Osteocyte (in vitro differentiated cells): Measurements from ENCODE around the gene ATXN2. TPM values are rescaled to one million over a fixed set of nuclear protein-coding genes. Genes with fewer than 3 reads are reported as not detected.

Experiments used
- DNase-seq: peaks from one replicate; pipeline ENCODE4 v3.0.0; 2021; ENCODE audit warnings: mixed read lengths; ENCODE audit not compliant: unreplicated experiment; ENCODE audit errors: extremely low spot score
- H3K27ac Mint-ChIP-seq: one replicate; pipeline ENCODE4 v1.8.0; 2021; ENCODE audit warnings: mild to moderate bottlenecking, mixed read lengths; ENCODE audit not compliant: unreplicated experiment
- H3K27me3 Mint-ChIP-seq: one replicate; pipeline ENCODE4 v1.8.0; 2021; ENCODE audit warnings: mixed read lengths; ENCODE audit not compliant: unreplicated experiment
- H3K36me3 Mint-ChIP-seq: one replicate; pipeline ENCODE4 v1.8.0; 2021; ENCODE audit warnings: mixed read lengths; ENCODE audit not compliant: unreplicated experiment
- H3K4me1 Mint-ChIP-seq: one replicate; pipeline ENCODE4 v1.8.0; 2021; ENCODE audit warnings: mixed read lengths; ENCODE audit not compliant: unreplicated experiment
- H3K4me3 Mint-ChIP-seq: one replicate; pipeline ENCODE4 v1.8.0; 2021; ENCODE audit warnings: mild to moderate bottlenecking, moderate library complexity, mixed read lengths; ENCODE audit not compliant: unreplicated experiment
- H3K9me3 Mint-ChIP-seq: one replicate; pipeline ENCODE4 v1.8.0; 2021; ENCODE audit warnings: mixed read lengths; ENCODE audit not compliant: unreplicated experiment
- total RNA-seq: library from RNA; stranded (reverse); gene quantifications from 2 replicates; pipeline ENCODE4 v1.2.1, GENCODE V29; 2021
- TF ChIP-seq, protein P1 (sequence below): fragments of 200-600 bp; sonication (generic); IDR thresholded peaks from 2 replicates; pipeline ENCODE4 v1.5.0; 2021; ENCODE audit warnings: antibody characterized with exemption, mild to moderate bottlenecking, moderate library complexity

The ATXN2 gene
- total RNA-seq, 1 donor from 2014 or later = 78.9 TPM

DNA sequence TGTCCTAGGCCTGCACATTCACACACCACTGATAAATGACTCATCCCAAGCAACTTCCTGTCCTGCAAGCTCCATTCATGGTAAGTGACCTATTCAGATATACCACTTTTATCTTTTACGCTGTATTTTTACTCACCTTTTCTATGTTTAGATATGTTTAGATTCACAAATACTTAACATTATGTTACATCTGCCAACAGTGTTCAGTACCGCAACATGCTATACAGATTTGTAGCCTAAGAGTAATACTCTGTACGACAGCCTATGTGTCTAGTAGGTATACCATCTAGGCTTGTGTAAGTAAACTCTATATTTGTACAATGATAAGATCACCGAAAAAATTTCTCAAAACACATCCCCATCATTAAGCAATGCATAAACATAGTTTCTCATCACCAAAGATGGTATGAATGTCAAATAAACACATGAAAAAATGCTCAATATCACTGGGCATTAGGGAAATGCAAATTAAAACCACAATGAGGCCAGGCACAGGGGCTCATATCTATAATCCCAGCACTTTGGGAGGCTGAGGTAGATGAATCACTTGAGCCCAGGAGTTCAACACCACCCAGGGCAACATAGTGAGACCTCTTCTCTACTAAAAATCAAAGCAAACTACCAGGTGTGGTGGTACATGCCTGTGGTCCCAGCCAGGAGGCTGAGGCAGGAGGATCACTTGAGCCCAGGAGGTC is 20.7 kb downstream of the ATXN2 start:
- H3K4me1 Mint-ChIP-seq = peaks cover 38% of the 10 kb centered on the region
- H3K27me3 Mint-ChIP-seq = no peaks in the 10 kb centered on the region
- peak overlapping the region; percentile 23 for H3K27ac Mint-ChIP-seq
- peaks cover 4% of the 10 kb centered on the region for H3K36me3 Mint-ChIP-seq
- DNase-seq = no peak
- TF ChIP-seq, protein P1, sequence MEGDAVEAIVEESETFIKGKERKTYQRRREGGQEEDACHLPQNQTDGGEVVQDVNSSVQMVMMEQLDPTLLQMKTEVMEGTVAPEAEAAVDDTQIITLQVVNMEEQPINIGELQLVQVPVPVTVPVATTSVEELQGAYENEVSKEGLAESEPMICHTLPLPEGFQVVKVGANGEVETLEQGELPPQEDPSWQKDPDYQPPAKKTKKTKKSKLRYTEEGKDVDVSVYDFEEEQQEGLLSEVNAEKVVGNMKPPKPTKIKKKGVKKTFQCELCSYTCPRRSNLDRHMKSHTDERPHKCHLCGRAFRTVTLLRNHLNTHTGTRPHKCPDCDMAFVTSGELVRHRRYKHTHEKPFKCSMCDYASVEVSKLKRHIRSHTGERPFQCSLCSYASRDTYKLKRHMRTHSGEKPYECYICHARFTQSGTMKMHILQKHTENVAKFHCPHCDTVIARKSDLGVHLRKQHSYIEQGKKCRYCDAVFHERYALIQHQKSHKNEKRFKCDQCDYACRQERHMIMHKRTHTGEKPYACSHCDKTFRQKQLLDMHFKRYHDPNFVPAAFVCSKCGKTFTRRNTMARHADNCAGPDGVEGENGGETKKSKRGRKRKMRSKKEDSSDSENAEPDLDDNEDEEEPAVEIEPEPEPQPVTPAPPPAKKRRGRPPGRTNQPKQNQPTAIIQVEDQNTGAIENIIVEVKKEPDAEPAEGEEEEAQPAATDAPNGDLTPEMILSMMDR = no peak
- no peak overlapping the region for H3K4me3 Mint-ChIP-seq
- H3K9me3 Mint-ChIP-seq = no peaks in the 10 kb centered on the region

- H3K36me3 Mint-ChIP-seq = peaks cover 7% of the 10 kb centered on the region
- no peak for DNase-seq
- TF ChIP-seq, protein P1 = no peak
- H3K27ac Mint-ChIP-seq = no peak overlapping the region
- H3K27me3 Mint-ChIP-seq = no peaks in the 10 kb centered on the region
- H3K4me3 Mint-ChIP-seq = no peak overlapping the region
- no peaks in the 10 kb centered on the region for H3K9me3 Mint-ChIP-seq
- H3K4me1 Mint-ChIP-seq = peaks cover 50% of the 10 kb centered on the region
Observed at GRCh38 chr12:111574797-111575443, 24.2 kb downstream of the ATXN2 start.

- Mint-ChIP-seq H3K27ac (no peak overlapping the region), H3K4me1 (peaks cover 55% of the 10 kb centered on the region), H3K9me3 (no peaks in the 10 kb centered on the region), H3K36me3 (peaks cover 7% of the 10 kb centered on the region), H3K27me3 (no peaks in the 10 kb centered on the region), H3K4me3 (no peak overlapping the region)
- TF ChIP-seq, protein P1 = no peak
- no peak for DNase-seq
Observed at GRCh38 chr12:111573476-111573875, 25.6 kb downstream of the ATXN2 start.

DNA sequence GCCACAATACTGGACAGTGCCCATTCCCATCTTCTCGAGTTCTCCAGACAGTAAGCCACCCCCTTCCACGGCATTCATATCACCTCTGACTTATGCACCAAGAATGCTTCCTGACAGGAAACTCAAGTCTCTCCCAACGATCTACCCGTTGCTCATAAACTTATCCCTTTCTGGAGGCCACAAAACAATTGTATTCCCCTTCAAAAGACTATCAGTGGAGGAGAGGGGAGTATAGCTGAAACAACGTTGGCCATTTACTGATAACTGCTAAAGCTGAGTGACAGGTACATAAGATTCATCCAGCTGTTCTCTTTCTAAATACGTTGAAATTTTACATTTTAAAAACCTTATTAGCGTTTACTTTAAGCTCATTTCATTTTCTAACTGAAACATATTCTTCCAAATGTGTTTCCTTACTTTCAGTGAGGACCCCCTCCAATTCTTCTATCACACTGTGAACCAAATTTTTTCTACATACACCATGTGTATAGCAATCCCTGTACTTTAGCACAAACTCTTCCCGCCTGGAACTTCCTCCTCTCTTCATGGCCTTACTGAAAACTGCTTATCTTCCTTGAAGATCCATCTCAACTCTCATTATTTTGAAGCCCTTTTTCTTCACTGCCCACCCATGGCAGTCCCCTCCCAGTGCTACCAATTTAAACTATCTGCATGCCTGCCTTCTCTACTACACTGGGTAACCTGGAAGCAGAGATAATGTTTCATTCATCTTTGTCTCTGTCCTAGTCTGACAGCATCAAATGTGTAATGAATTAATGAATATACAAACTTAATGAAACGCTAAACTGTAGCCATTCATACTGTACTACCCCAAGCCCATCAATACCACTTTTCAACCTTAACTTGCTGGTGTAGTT is 28.8 kb downstream of the ATXN2 start:
- TF ChIP-seq, protein P1 = no peak
- Mint-ChIP-seq H3K27ac (peak overlapping the region; percentile 53), H3K4me1 (peaks cover 46% of the 10 kb centered on the region), H3K4me3 (no peak overlapping the region), H3K27me3 (no peaks in the 10 kb centered on the region), H3K36me3 (peaks cover 12% of the 10 kb centered on the region), H3K9me3 (no peaks in the 10 kb centered on the region)
- DNase-seq = no peak
